Hippocampal formation (tissue), 2 donors: ENCODE measurements around the gene ZBED6.
"Not testable (repeated sequence)": the region's sequence is repeated elsewhere in the genome, so short reads cannot be mapped to it uniquely, and the experiment has no call there.

Experiments
- DNase-seq, 2 donors: peaks; one replicate each; lab custom pipeline; 2025; lab: John Stamatoyannopoulos, UW

Gene ZBED6

GRCh38 chr1:203795441-203796235 is at the start of gene ZBED6, which contains the start of gene ZC3H11A:
Gene ZBED6 (plus strand): TSS chr1:203795623. CDS start chr1:203797523, 1,900 bp downstream.
Gene ZC3H11A (plus strand): TSS chr1:203795623. CDS start chr1:203817071, 21,448 bp downstream.
- DNase-seq: peak; percentile 96 to 97

- no peak for DNase-seq
Observed at GRCh38 chr1:203746281-203746680, 49.1 kb upstream of the ZBED6 start.

- no peak for DNase-seq
Observed at GRCh38 chr1:203751051-203751450, 44.4 kb upstream of the ZBED6 start.

GRCh38 chr1:203751618-203752361 is 43.6 kb upstream of the ZBED6 start:
- DNase-seq: not testable (repeated sequence)

GRCh38 chr1:203754455-203754864 is 41.0 kb upstream of the ZBED6 start:
- DNase-seq: no peak

GRCh38 chr1:203756036-203756435 is 39.4 kb upstream of the ZBED6 start:
- DNase-seq: no peak

GRCh38 chr1:203758749-203759148 is 36.7 kb upstream of the ZBED6 start:
- not testable (repeated sequence) for DNase-seq

GRCh38 chr1:203760506-203760905 is 34.9 kb upstream of the ZBED6 start:
- DNase-seq: no peak

GRCh38 chr1:203761958-203762357 is 33.5 kb upstream of the ZBED6 start:
- not testable (repeated sequence) for DNase-seq

GRCh38 chr1:203763505-203763904 is 31.9 kb upstream of the ZBED6 start:
- no peak for DNase-seq

GRCh38 chr1:203764105-203765028 is 31.1 kb upstream of the ZBED6 start:
- no peak for DNase-seq

- no peak for DNase-seq
Observed at GRCh38 chr1:203765029-203765837, 30.2 kb upstream of the ZBED6 start, which contains the start of gene LAX1. Gene LAX1 (plus strand): TSS chr1:203765183. CDS start chr1:203765566, 383 bp downstream.

GRCh38 chr1:203768256-203768655 is 27.2 kb upstream of the ZBED6 start:
- no peak for DNase-seq

GRCh38 chr1:203769505-203770343 is 25.7 kb upstream of the ZBED6 start:
- DNase-seq: peak; percentile 20 to 27

- no peak for DNase-seq
Observed at GRCh38 chr1:203771901-203772301, 23.5 kb upstream of the ZBED6 start.

GRCh38 chr1:203772836-203773235 is 22.6 kb upstream of the ZBED6 start:
- no peak for DNase-seq

GRCh38 chr1:203776636-203777035 is 18.8 kb upstream of the ZBED6 start:
- DNase-seq: peak; percentile 34 to 50

- no peak for DNase-seq
Observed at GRCh38 chr1:203777596-203777995, 17.8 kb upstream of the ZBED6 start.

GRCh38 chr1:203778146-203778545 is 17.3 kb upstream of the ZBED6 start:
- no peak for DNase-seq

GRCh38 chr1:203778789-203779188 is 16.6 kb upstream of the ZBED6 start:
- DNase-seq: no peak
